Measurements from ENCODE around the gene THPO. TPM values are rescaled to one million over a fixed set of nuclear protein-coding genes. Genes with fewer than 3 reads are reported as not detected.

The THPO gene
- total and polyA plus RNA-seq, 2 donors (not counting 1 experiment from before 2014, with no cell fraction given): not detected

DNA sequence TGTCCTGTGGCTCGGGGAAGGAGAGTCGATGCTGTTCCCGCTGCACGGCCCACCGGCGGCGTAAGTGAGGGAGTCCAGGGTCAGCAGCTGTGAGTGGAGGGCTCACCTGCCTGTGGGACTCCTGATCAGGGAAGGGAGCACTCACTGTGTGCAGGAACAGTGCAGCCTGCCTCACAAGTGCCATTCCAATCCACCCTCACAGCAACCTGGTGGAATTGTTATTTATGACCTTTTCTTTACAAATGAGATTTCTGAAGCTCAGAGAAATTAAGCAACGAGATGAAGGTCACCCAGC lies 10.9 kb upstream of the THPO start:
- Mint-ChIP-seq H3K27ac (no peak overlapping the region), H3K27me3 (peaks cover 65% of the 10 kb centered on the region), H3K4me3 (no peak overlapping the region), H3K9me3 (ENCODE audit: insufficient read depth) (no peaks in the 10 kb centered on the region), H3K4me1 (no peaks in the 10 kb centered on the region)
- intact Hi-C loops (cut with micrococcal nuclease): no loop called here
- ATAC-seq (ENCODE audit: low read depth) (no peak), DNase-seq (no peak)
- POLR2A ChIA-PET: no interaction called here
- Histone ChIP-seq H3K36me3 (replicated peaks in 1 of 2; ENCODE audit: control extremely low read depth in 1 of 2, control insufficient read depth in 1 of 2, extremely low read depth in 1 of 2, insufficient read depth in 2 of 2, low read length in 1 of 2) (no peaks in the 10 kb centered on the region), H3K4me2 (replicated peaks; ENCODE audit: low read depth, low read length, poor library complexity, severe bottlenecking) (no peak overlapping the region), H3K9me3 (ENCODE audit: control extremely low read depth in 1 of 3, control insufficient read depth in 2 of 3, insufficient read depth in 1 of 3, low read length in 2 of 3) (no peaks in the 10 kb centered on the region), H3K4me3 (ENCODE audit: control extremely low read depth in 1 of 5, extremely low read depth in 1 of 5, insufficient read depth in 1 of 5, low read depth in 2 of 5, low read length in 4 of 5) (no peak overlapping the region), H3K9ac (ENCODE audit: low read length) (no peak overlapping the region), H2AFZ (ENCODE audit: insufficient read depth, low read depth, low read length, poor library complexity, severe bottlenecking) (no peak overlapping the region), H3K27ac (ENCODE audit: low read length in 2 of 2) (no peak overlapping the region), H3K27me3 (replicated peaks in 1 of 4; ENCODE audit: control extremely low read depth in 1 of 4, control insufficient read depth in 3 of 4, insufficient read depth in 4 of 4, low read length in 3 of 4) (peaks cover 0 to 23% (median 3%) of the 10 kb centered on the region in 4 experiments), H3K4me1 (ENCODE audit: control insufficient read depth in 2 of 2, insufficient read depth in 2 of 2, low read length in 2 of 2) (no peaks in the 10 kb centered on the region), H3K79me2 (ENCODE audit: control insufficient read depth, insufficient read depth, low read length) (no peaks in the 10 kb centered on the region), H4K20me1 (ENCODE audit: control insufficient read depth, insufficient read depth, low read length, poor library complexity, severe bottlenecking) (no peaks in the 10 kb centered on the region)
- CTCF ChIA-PET: no interaction called here
- WGBS (ENCODE audit: insufficient coverage): 94% methylated on average over 7 of the region's 8 CpGs
- no peak for TF ChIP-seq EZH2 (IDR thresholded peaks at IDR 0.05; ENCODE audit: borderline replicate concordance, insufficient read depth, low read depth, low read length, poor library complexity, severe bottlenecking)
- TF ChIP-seq, protein P1, sequence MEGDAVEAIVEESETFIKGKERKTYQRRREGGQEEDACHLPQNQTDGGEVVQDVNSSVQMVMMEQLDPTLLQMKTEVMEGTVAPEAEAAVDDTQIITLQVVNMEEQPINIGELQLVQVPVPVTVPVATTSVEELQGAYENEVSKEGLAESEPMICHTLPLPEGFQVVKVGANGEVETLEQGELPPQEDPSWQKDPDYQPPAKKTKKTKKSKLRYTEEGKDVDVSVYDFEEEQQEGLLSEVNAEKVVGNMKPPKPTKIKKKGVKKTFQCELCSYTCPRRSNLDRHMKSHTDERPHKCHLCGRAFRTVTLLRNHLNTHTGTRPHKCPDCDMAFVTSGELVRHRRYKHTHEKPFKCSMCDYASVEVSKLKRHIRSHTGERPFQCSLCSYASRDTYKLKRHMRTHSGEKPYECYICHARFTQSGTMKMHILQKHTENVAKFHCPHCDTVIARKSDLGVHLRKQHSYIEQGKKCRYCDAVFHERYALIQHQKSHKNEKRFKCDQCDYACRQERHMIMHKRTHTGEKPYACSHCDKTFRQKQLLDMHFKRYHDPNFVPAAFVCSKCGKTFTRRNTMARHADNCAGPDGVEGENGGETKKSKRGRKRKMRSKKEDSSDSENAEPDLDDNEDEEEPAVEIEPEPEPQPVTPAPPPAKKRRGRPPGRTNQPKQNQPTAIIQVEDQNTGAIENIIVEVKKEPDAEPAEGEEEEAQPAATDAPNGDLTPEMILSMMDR (IDR thresholded peaks at IDR 0.05): no peak

DNA sequence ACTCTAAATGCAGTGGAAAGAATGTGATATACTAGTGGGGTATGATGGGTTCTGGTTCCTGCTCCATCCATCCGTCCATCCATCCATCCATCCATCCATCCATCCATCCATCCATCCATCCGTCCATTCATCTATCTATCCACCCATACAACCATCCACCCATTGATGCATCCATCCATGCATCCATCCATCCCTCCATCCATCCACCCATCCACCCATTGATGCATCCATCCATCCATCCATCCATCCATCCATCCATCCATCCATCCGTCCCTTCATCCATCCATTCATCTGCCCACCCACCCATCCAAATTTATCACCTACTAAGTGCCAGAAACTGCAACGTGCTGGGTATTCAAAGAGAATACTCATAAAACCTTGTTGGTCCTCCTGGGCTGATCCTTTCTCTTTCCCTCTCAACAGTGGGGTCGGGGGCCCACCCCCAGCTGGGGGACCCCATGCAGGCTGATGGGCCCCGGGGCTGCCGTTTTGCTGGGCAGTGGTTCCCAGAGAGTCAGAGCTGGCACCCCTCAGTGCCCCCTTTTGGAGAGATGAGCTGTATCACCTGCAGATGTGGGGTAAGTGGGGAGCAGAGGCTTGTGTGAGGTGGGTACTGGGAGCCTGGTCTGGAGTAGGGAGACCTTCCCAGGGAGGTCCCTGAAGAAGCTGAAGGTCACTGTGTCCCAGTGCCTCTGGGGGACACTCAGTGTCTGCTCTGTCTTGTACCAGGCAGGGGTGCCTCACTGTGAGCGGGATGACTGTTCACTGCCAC lies 10.3 kb upstream of the THPO start:
- ATAC-seq (ENCODE audit: low read depth) (no peak), DNase-seq (no peak)
- Histone ChIP-seq H4K20me1 (ENCODE audit: control insufficient read depth, insufficient read depth, low read length, poor library complexity, severe bottlenecking) (no peaks in the 10 kb centered on the region), H3K9me3 (ENCODE audit: control extremely low read depth in 1 of 3, control insufficient read depth in 2 of 3, insufficient read depth in 1 of 3, low read length in 2 of 3) (no peaks in the 10 kb centered on the region), H3K79me2 (ENCODE audit: control insufficient read depth, insufficient read depth, low read length) (no peaks in the 10 kb centered on the region), H2AFZ (ENCODE audit: insufficient read depth, low read depth, low read length, poor library complexity, severe bottlenecking) (no peak overlapping the region), H3K36me3 (replicated peaks in 1 of 2; ENCODE audit: control extremely low read depth in 1 of 2, control insufficient read depth in 1 of 2, extremely low read depth in 1 of 2, insufficient read depth in 2 of 2, low read length in 1 of 2) (no peaks in the 10 kb centered on the region), H3K9ac (ENCODE audit: low read length) (no peak overlapping the region), H3K4me1 (ENCODE audit: control insufficient read depth in 2 of 2, insufficient read depth in 2 of 2, low read length in 2 of 2) (no peaks in the 10 kb centered on the region), H3K27ac (ENCODE audit: low read length in 2 of 2) (no peak overlapping the region), H3K4me3 (ENCODE audit: control extremely low read depth in 1 of 5, extremely low read depth in 1 of 5, insufficient read depth in 1 of 5, low read depth in 2 of 5, low read length in 4 of 5) (no peak overlapping the region), H3K4me2 (replicated peaks; ENCODE audit: low read depth, low read length, poor library complexity, severe bottlenecking) (no peak overlapping the region), H3K27me3 (replicated peaks in 1 of 4; ENCODE audit: control extremely low read depth in 1 of 4, control insufficient read depth in 3 of 4, insufficient read depth in 4 of 4, low read length in 3 of 4) (peaks cover 0 to 24% (median 4%) of the 10 kb centered on the region in 4 experiments)
- Mint-ChIP-seq H3K9me3 (ENCODE audit: insufficient read depth) (no peaks in the 10 kb centered on the region), H3K4me1 (no peaks in the 10 kb centered on the region), H3K27me3 (peaks cover 64% of the 10 kb centered on the region), H3K27ac (no peak overlapping the region), H3K4me3 (no peak overlapping the region)
- intact Hi-C loops (cut with micrococcal nuclease): no loop called here
- 84% methylated on average over 8 of the region's 8 CpGs for WGBS (ENCODE audit: insufficient coverage)
- TF ChIP-seq, protein P1 (IDR thresholded peaks at IDR 0.05): no peak
- CTCF ChIA-PET: no interaction called here
- POLR2A ChIA-PET: no interaction called here
